GM19463 (cell line): Measurements from ENCODE around the gene SALL4.
"Not testable (repeated sequence)": the region's sequence is repeated elsewhere in the genome, so short reads cannot be mapped to it uniquely, and the experiment has no call there.

ENCODE experiments used
- ATAC-seq: cut with Tn5 transposase; IDR thresholded peaks from one replicate; pipeline ENCODE4 v1.9.1; 2021; ENCODE audit warnings: mild to moderate bottlenecking, moderate library complexity; ENCODE audit not compliant: unreplicated experiment

SALL4 gene

GRCh38 chr20:51802170-51802751 is at the start of gene SALL4:
Gene SALL4, minus strand, starts transcription at chr20:51802521. Its CDS starts 113 bp downstream, at chr20:51802408.
- ATAC-seq = no peak

GRCh38 chr20:51848346-51848745 is 46.0 kb upstream of the SALL4 start:
- no peak for ATAC-seq

- ATAC-seq = no peak
Observed at GRCh38 chr20:51840865-51841264, 38.5 kb upstream of the SALL4 start.

- no peak for ATAC-seq
Observed at GRCh38 chr20:51837876-51838420, 35.6 kb upstream of the SALL4 start.

GRCh38 chr20:51837436-51837835 is 35.1 kb upstream of the SALL4 start:
- no peak for ATAC-seq

- no peak for ATAC-seq
Observed at GRCh38 chr20:51833326-51833725, 31.0 kb upstream of the SALL4 start.

GRCh38 chr20:51832276-51832675 is 30.0 kb upstream of the SALL4 start:
- no peak for ATAC-seq

GRCh38 chr20:51831866-51832265 is 29.5 kb upstream of the SALL4 start:
- ATAC-seq = no peak

- ATAC-seq = no peak
Observed at GRCh38 chr20:51830538-51830937, 28.2 kb upstream of the SALL4 start.

GRCh38 chr20:51828762-51829161 is 26.4 kb upstream of the SALL4 start:
- ATAC-seq = no peak

GRCh38 chr20:51826372-51826771 is 24.1 kb upstream of the SALL4 start:
- no peak for ATAC-seq

- ATAC-seq = no peak
Observed at GRCh38 chr20:51818479-51819008, 16.2 kb upstream of the SALL4 start.

GRCh38 chr20:51816856-51817255 is 14.5 kb upstream of the SALL4 start:
- ATAC-seq = not testable (repeated sequence)

- no peak for ATAC-seq
Observed at GRCh38 chr20:51815383-51816076, 13.2 kb upstream of the SALL4 start.

GRCh38 chr20:51812861-51813260 is 10.5 kb upstream of the SALL4 start:
- no peak for ATAC-seq

- ATAC-seq = no peak
Observed at GRCh38 chr20:51811514-51812128, 9.3 kb upstream of the SALL4 start.

GRCh38 chr20:51811042-51811355 is 8.7 kb upstream of the SALL4 start:
- no peak for ATAC-seq

- ATAC-seq = no peak
Observed at GRCh38 chr20:51810155-51811041, 8.1 kb upstream of the SALL4 start.

- ATAC-seq = no peak
Observed at GRCh38 chr20:51807720-51808250, 5.5 kb upstream of the SALL4 start.

GRCh38 chr20:51804754-51805153 is 2.4 kb upstream of the SALL4 start:
- ATAC-seq = no peak
